ENCODE measurements around the gene FAM168A.
A peak's percentile ranks its signal among the peaks of the same experiment; 100 is the strongest.

Gene FAM168A

DNA sequence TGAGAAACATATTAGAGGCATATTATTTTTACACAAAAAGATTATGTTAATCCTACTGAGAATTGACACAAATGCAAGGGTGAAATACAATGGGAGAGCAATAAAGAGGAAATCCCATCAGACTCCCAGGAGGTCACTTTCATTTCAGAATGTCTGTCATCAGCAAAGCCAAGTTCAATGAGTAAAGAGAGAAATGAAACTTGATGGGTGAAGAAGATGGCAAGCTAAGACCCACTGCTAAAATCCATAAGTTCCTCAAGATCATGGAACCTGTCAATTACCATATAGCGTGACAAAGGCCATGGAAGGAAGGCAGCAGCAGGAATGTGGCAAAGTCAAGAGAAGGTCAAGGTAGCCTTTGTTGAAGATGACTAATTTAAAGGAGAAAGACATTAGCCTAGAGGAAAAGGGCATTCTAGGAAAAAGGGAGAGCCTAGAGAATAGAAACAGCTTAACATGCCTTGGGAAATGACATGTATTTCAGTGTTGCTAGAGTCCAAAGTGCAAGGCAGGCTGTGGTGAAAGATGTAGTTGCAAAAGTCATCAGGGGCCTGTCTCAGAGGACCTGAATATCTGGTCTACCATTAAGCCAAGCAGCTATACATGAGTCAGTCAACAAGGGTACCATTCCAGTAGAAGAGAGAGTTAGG is 43.1 kb downstream of the FAM168A start:
- DNase-seq: no peak

DNA sequence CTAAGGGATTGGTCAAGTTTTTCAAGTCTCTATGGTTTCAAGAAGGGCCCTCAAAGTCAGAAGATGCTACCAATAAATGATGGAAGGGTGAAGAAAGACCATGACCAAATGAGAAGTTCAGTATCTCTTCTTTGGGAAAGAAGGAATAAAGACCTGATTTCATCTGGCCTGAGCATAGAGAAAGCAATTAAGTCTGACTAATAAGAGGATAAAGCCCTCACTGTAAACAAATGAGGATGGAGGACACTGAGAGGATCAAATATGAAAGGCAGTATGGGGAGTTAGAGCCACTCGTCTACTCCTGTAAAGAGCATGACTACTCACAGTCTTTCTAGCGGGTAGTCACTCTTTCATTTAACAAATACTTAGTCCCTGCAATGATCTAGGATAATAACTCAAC is 44.6 kb downstream of the FAM168A start:
- DNase-seq: no peak

DNA sequence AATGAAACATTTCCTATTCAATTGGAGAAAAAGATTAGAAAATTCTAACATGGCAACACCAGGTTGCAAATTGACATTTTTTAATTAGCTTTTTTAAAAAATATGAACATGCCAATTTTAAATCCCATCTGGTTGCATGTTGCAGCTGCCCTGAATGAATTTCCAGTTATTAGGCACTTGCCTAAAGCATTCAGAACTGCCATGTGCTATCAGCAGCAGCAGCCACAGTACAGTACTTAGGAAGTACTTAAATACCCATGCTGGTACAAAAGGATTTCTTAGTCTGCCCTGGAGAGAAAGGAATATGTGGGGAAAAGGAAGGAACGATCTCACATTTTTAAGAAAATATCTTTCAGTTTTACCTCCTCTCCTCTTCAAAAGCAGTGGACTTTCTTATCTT is 46.2 kb downstream of the FAM168A start:
- peak; percentile 71 for DNase-seq

DNA sequence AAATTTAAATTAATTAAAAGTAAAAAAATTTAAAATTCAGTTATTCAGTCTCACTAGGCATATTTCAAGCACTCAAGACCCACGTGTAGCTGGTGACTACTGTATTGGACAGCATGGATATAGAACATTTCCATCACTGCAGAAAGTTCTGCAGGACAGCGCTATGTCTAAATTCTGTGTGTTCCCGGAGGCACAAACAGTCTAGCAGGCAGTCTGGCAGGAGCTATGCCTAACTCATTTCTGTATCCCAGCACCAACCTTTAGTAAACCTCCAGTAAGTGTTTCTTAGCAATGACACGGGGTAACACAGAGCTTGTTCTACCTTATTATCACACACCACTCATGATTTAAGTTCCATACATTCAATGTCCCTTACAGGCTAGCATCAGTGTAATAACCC is 48.5 kb downstream of the FAM168A start:
- no peak for DNase-seq

DNA sequence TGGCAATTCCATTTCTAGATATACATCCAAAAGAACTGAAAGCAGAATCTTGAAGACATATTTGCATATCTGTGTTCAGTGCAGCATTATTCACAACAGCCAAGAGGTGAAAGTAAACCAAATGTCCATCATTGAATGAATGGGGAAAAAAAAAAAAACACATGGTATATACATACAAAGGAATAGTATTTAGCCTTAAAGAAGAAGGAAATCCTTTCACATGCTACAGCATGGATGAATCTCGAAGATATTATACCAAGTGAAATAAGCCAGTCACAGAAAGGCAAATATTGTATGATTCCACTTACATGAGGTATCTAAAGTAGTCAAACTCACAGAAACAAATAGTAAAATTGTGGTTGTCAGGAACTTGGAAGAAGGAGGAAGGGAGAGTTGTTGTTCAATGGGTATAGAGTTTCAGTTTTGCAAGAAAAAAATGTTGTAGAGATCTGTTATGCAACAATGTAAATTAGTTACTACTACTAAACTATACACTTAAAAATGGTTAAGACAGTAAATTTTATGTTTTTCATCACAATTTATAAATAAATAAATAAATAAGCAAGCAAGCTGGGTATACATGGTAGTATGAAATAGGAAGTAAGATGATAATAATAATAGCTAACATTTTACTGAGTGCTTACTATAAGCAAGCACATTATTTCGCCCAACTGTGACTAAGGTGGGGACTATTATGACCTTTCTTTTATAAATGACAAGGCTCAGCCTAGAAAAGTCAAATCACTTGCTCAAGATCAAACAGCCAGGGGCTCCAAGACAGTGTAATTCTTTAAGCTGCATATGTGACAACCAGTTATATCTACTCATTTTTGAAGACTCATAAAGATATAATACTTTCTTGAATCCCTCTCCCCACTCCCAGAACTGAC is 50.0 kb downstream of the FAM168A start:
- no peak for DNase-seq

DNA sequence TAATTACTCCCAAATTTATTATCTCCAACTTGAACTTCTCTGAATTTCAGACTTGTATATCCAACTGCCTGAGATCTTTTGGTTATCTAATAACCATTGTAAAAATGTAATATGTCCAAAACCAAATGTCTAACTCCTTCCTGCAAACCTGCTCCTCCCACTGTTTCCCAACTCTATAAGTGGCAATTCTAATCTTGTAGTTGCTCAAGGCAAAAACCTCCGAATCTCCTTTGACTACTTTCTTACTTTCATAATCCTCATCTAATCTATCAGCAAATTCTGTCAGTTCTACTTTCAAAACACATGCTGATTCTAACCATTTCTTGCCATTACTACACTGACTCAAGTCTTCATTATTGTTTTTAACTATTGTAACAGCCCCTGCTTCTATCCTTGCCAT is 55.7 kb downstream of the FAM168A start:
- no peak for DNase-seq

DNA sequence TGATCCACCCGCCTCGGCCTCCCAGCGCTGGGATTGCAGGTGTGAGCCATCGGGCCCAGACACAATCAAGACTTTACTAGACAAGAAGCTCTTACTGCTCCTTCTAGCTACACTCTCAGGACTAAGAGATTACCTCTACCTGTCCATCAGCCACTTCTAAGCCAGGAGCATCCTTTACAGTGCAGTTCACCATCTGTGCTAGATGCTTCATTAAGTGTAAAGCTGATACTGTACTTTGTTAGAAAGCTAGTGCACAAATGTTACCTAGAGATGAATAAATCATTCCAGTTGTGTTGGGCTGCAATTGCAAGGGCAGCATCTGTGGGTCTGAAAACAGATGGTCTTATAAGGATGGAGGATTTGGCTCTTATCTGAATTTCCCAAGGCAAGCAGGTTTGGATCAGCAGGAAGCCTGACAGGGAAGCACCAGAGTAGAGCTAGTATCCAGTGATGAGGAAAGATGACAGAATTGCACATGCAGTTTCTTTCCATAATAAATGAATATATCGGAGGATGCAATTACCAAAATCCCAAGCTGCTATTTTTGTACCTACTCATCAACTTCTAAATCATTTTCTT is 58.3 kb downstream of the FAM168A start:
- peak; percentile 80 for DNase-seq

DNA sequence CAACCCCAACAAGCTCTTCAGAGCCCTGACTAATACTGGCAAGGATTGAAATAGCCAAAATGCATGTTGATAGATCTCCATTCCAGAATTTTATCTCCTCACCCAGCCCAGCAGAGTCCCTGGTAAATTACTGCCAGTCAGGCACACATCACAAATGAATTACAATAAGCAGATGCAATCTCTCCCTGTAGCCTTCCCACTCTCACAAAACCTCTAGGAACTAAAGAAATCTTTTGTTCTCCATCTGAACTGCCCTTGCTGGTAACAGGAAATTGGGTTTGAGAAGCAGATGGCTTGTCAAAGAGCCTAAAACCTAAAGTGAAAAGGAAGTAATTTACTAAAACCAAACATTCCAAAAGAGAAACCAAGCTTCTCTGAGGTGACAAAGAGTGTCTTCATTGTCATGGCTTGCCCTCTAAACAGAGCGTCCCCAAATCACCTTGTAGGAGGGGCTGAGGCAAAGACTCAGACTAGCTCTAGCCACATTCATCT is 59.5 kb downstream of the FAM168A start:
- peak; percentile 4 for DNase-seq

DNA sequence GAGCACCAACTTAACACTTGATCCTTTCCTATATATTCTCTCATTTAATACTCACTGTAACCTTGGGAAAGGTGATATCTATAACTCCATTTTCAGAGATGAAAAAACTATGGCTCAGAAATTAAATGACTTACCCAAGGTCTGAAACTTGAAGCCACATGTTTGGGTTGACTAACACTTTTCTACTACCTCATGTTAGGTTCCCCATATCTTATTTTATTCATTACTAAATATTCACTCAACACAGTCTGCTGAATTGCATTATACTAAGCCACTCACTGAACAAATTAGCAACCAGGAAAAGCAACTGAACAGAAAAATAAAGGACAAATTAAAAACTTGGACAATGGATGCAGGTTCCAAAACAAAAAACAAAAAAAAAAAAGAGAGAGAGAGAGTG is 59.9 kb downstream of the FAM168A start:
- DNase-seq: no peak

DNA sequence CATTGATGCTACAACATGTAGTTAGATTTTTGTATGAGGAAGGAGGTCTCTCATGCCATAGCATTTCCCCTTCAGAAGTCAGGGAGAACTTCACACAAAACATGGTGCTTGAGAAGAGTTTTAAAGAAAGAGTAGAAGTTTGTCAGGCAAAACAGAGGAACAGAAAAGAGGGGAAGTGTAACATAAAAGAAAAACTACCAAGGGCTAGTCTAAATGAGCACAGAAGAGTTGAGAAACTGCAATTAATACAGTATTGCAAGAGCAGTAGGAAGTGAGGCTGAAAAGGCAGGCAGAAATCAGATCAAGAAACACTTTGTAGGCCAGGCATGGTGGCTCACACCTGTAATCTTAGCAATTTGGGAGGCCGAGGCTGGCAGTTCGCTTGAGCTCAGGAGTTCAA is 61.0 kb downstream of the FAM168A start:
- DNase-seq: no peak

DNA sequence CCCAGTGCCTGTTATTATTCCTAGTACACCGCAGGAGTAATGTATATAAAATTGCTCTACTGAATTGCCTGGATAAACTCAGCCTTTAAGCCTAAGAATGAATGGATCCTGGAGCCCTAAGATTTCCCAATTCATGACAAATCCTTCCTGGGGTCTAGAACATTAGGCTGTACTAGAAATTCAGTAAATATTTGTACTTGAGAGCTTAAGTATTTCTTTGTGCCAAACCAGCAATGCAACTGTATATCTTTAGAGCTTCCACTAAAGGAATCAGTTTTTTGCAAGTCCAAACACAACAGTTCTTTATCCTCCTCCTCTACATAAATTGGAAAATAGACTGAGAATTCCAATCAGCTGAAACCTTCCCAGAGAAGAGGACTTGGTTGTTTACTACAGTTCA is 65.6 kb downstream of the FAM168A start:
- no peak for DNase-seq

DNA sequence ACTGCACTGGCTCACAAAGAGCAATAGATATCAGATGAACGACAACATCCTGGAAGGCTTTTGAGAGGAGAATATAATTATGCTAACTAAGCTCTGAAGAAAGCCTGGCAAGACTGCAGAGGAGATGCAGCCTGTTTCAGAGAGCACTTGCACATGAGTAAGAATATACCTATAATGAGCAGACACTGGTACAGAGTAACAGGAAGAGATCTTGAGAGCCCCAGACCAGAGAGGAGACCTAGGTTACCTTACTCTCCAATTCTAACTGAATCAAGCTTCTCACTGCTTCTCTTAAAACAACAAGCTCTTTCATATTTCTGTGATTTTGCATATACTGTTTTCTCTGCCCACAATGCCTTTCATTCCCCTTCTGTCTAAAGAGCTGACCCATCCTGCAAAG is 66.5 kb downstream of the FAM168A start:
- DNase-seq: no peak

DNA sequence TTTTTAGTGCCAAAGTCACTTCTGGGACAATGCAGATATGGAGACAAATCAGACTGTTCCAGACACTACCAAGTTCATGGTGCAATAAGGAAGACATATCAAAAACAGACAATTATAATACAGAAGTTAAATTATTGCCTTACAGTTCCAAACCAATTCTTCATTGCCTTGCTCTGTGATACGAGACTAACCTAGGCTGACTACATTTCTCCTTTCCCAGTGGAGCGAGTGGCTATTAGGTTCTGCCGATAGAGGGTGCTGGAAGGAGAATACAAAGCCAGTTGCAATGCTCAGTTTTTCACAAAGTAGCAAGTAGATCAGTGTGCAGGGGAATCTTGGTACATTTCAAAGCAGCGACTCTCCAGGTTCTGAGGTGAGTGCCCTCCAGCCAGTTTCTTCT is 67.8 kb downstream of the FAM168A start:
- no peak for DNase-seq

DNA sequence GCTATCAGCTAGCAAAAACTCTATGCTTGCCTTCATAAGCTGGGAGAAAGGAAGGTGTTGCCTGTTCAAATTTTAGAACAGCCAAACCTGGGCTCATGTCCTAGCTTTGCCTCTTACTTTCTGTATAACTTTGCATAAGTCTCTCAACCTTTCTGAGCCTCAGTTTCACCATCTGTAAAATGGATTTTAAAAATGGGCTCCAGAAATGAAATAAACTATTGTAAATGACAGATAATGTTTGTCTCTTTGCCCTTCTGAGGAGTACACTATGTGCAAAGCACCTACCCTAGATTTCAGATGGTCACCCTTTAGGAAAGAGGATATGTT is 68.7 kb downstream of the FAM168A start:
- DNase-seq: no peak

DNA sequence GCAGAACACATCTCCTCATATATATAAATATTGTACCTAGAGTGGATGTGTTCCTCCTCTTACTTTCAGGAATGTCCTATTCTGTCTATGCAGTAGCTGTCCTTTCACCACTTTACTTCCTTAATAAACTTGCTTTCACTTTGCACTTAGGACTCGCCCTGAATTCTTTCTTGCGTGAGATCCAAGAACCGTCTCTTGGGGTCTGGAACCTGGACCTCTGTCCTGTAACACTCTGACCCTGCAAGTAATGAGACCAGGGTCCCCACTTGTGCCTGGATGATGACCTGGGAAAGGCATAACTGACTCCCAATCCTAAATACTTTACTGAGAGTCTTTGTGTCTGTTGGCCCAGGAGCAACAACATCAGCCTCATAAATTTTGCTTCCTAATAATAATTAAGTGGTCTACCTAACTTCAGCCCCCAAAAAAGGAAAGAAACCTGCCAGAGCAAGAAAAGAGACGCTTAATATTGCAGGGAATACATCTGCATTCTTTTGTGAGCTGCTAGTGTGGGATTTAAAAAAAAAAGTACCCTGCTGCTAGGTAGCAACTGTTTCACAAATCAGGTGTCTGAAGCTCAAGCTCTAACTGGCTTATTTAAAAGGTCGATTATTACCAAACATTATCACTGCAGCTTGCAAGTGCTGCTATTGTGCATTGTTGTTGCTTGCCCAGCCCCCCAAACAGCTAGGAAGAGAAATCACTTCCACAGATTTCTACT is 69.3 kb downstream of the FAM168A start:
- no peak for DNase-seq

DNA sequence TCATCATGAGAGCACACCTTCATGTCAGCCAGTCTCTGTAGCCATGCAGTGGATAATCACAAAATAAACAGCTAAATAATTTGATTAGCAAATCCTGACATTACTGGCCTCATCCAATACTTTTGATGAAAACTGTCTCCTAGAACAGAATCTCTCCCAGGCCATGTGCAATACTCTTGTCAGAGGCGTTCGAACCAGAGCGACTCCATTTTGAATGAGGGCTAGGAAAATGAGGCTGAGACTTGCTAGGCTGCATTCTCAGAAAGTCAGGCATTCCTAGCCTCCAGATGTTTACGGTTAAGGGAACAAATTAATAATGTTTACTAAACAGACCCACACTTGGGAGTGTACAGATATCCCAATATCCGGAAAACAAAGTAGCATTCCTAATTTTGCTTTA is 69.9 kb downstream of the FAM168A start:
- no peak for DNase-seq

DNA sequence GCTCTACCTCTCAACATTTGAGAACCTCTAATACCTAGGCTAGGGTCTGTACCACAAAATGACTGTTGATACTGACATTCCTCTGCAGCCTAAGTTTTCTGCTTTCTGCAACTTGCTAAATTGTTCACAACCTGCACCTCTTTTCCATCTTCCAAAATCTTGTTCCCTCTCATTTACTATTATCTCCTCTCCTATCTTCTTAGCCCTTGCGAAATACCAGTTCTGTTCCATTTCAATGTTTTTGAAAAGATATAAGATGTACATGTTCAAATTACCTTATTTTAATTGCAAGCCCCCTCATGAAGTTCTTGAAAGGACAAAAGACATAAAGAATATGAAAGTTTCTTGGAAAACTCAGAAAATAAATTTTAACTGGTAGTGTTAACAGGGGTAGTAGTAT is 72.3 kb downstream of the FAM168A start:
- DNase-seq: no peak

DNA sequence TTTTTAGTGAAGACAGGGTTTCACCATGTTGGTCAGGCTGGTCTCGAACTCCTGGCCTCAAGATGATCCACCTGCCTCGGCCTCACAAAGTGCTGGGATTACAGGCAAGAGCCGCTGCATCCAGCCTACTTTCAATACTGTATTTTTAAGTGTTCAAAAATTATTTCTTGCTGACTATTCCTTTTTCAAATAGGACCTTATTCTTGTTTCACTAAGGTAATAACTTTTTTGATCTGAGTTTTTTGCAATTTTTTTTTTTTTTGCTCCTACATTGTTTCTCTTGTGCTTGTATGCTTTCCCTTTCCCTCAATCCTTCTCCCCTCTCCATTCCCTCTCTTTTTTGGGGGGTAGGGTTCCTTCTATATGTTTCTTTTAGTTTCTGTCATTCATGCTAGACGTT is 73.1 kb downstream of the FAM168A start:
- DNase-seq: no peak

DNA sequence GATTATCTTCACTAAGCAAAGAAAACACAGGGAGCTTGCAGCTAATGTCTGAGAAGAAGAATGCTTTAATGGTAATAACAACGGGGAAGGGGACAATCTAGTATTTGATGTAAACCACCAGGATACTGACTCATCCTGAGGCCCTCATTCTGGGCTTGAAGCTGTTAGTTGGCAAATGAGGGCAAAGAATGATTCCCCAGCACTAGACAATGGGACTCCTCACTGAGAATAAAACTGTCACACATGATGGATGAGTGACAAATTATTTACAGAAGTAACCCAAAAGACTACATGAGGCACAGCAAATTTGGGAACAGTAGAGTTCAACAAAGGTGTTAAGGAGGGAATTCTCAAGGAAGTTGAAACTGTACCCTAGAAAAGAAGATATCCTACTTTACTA is 76.3 kb downstream of the FAM168A start:
- no peak for DNase-seq

DNA sequence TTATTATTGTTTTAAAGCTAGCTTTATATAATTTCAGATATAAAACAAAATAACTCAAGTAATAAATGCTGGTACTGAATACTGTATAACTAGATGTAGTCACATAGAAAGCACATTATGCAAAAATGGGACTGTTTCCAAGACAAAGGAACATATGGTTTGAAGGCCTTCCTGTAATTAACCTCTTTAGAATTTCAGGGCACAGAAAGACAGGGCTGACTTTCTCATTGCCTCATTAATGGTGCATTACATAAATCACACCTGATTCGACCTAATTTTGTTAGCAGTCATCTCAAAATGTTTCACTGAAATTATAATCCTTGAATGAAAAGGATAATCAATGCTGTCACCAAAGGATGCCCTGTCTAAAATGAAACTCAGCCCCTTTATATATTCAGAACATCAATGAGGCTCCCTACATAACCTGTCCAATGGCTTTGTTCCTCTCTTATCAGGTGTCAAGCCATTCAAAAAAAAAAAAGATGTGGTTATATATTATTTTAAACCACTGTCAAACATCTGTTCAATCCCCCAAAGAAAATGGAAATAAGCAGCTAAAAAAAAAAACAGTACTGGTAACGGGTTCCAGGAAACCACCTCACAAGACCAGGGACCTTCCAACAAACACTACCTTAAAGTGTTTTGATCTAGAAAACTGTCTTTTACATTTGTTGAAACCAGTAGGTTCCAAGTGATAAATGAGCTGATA is 77.4 kb downstream of the FAM168A start:
- peak; percentile 75 for DNase-seq

DNA sequence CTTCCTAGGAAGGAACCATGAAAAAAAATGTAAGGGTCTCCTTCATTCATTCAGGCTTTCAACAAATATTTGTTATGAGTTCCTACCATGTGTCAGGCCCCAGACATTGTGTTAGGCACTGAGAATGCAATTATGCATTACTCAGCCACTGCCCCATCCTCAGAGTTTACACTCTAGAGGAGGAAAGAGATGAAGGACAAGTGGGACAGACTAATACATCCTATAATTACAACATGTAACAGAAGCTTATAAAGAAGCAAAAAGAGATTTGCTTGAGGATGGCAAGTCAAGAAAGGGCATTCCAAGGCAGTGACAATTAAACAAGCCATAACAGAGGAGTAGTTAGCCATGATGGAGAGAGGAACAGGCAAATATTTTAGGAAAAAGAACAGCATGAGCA is 78.6 kb downstream of the FAM168A start:
- DNase-seq: no peak

DNA sequence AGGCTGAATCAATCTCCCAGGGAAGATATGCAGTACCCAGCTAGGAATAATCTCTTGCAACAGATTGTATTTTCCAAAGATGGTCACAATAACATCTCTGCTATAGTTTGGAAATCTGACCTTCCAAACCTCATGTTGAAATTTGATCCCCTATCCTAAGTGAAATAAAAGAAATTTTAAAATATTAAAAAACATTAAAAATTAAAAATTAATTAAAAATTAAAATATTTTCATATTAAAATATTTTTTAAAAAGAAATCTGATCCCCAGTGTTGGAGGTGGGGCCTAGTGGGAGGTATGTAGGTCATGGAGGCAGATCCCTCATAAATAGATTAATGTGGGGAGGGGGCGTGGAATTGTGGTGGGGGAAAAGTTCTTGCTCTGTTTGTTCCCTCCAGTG is 79.7 kb downstream of the FAM168A start:
- DNase-seq: no peak

DNA sequence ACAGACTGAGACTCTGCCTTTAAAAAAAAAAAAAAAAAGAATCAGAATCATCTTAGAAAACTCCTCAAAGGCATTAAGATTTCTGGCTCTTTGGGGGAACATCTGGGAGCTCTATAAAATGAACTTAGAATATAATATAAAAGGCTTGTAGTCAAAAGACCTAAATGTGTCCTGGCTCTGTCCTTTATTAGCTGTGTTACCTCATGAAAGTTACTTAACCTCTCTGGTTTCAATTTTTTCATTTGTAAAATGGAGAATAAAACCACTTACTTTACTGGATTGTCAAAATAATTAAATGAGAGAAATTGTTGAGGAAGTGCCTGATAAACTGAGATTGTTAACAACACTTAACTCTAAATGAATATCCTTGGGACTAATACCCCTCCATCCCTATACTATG is 81.8 kb downstream of the FAM168A start:
- no peak for DNase-seq

Measured in NCI-H1694 treated with DMSO at 0.1 percent for 48 hours (cell line).